Activated B cell treated with CpG ODN at 0.5 μM for 24 hours (primary cell): ENCODE measurements around the gene RAB37. TPM values are rescaled to one million over a fixed set of nuclear protein-coding genes. Genes with fewer than 3 reads are reported as not detected.

ENCODE experiments used
- ATAC-seq: fragments of 200-7000 bp; cut with Tn5 transposase; one replicate; pipeline ENCODE4 v1.10.0; 2021; ENCODE audit warnings: low read depth, mild to moderate bottlenecking, moderate library complexity
- CTCF ChIA-PET: fragments of 350-600 bp; sonication (Branson Sonifier 250); formaldehyde crosslinking; loops from one replicate; lab custom pipeline; 2021; ENCODE audit warnings: antibody characterized with exemption; lab: Charles Lee
- POLR2A ChIA-PET: fragments of 350-600 bp; sonication (Branson Sonifier 250); formaldehyde crosslinking; loops from one replicate; lab custom pipeline; 2021; ENCODE audit warnings: antibody characterized with exemption; lab: Charles Lee
- DNase-seq: peaks from one replicate; pipeline ENCODE4 v3.0.0; 2022
- H3K27ac Mint-ChIP-seq: one replicate; pipeline ENCODE4 v1.8.0; 2020; ENCODE audit warnings: mixed read lengths
- H3K27me3 Mint-ChIP-seq: one replicate; pipeline ENCODE4 v1.8.0; 2021; ENCODE audit warnings: mixed read lengths
- H3K36me3 Mint-ChIP-seq: one replicate; pipeline ENCODE4 v1.8.0; 2021; ENCODE audit warnings: low read depth, mixed read lengths
- H3K4me1 Mint-ChIP-seq: one replicate; pipeline ENCODE4 v1.8.0; 2021; ENCODE audit warnings: mixed read lengths
- H3K4me3 Mint-ChIP-seq: one replicate; pipeline ENCODE4 v1.8.0; 2020; ENCODE audit warnings: mild to moderate bottlenecking, mixed read lengths
- H3K9me3 Mint-ChIP-seq: one replicate; pipeline ENCODE4 v1.8.0; 2020; ENCODE audit warnings: mixed read lengths
- CTCF ChIP-seq: fragments of 200-600 bp; IDR thresholded peaks from one replicate; pipeline ENCODE4 v1.8.0; 2022; ENCODE audit warnings: antibody characterized with exemption, mild to moderate bottlenecking
- intact Hi-C: fragments of 100-400 bp; cut with micrococcal nuclease; formaldehyde crosslinking; loops from one replicate; pipeline ENCODE4 v1.15.1; 2024
- total RNA-seq: library from RNA; stranded (reverse); gene quantifications from 2 replicates; pipeline ENCODE4 v1.2.3, GENCODE V29; 2022

Gene RAB37
- total RNA-seq, 1 donor from 2014 or later, result 11.1 TPM

GRCh38 chr17:74770498-74771318 is 33.7 kb downstream of the RAB37 start:
- H3K4me1 Mint-ChIP-seq, result peaks cover 18% of the 10 kb centered on the region
- CTCF ChIA-PET, result interaction anchor here (0.7 to 3.5 kb wide), 13 partner anchors 10 to 204 kb away, joined by 3 to 70 read pairs (median 5); partner anchors contain the start of genes CD300H, FDXR and RAB37

GRCh38 chr17:74771319-74771914 is 34.4 kb downstream of the RAB37 start:
- H3K27me3 Mint-ChIP-seq, result no peaks in the 10 kb centered on the region
- intact Hi-C loops, result no loop called here
- ChIA-PET POLR2A (interaction anchor here (0.9 to 1.1 kb wide), 4 partner anchors 8 to 34 kb away, joined by 3 to 6 read pairs (median 4); no protein-coding TSS in a partner anchor), CTCF (interaction anchor here (0.7 to 3.5 kb wide), 13 partner anchors 9 to 205 kb away, joined by 3 to 70 read pairs (median 5); partner anchors contain the start of genes CD300H, FDXR and RAB37)
- no peak for TF ChIP-seq CTCF
- H3K27ac Mint-ChIP-seq, result no peak overlapping the region
- DNase-seq (no peak), ATAC-seq (no peak)
- peaks cover 72% of the 10 kb centered on the region for H3K36me3 Mint-ChIP-seq
- peaks cover 25% of the 10 kb centered on the region for H3K4me1 Mint-ChIP-seq
- no peak overlapping the region for H3K4me3 Mint-ChIP-seq
- H3K9me3 Mint-ChIP-seq, result no peaks in the 10 kb centered on the region

More at GRCh38 chr17:74770498-74771318, 33.7 kb downstream of the RAB37 start:
- POLR2A ChIA-PET, result interaction anchor here (0.6 to 1.1 kb wide), 6 partner anchors 9 to 113 kb away, joined by 3 to 7 read pairs (median 4); no protein-coding TSS in a partner anchor
- Mint-ChIP-seq H3K27ac (peak overlapping the region; percentile 46), H3K27me3 (no peaks in the 10 kb centered on the region), H3K36me3 (peaks cover 71% of the 10 kb centered on the region), H3K4me3 (no peak overlapping the region), H3K9me3 (no peaks in the 10 kb centered on the region)
- no peak for TF ChIP-seq CTCF
- ATAC-seq (peak; percentile 97), DNase-seq (peak; percentile 57)
- intact Hi-C loops, result loop anchor here (1.0 kb wide), 3 partner anchors 21 to 113 kb away; no protein-coding TSS in a partner anchor

GRCh38 chr17:74772053-74772452 is 35.0 kb downstream of the RAB37 start:
- Mint-ChIP-seq H3K27ac (no peak overlapping the region), H3K4me1 (peaks cover 29% of the 10 kb centered on the region), H3K4me3 (no peak overlapping the region), H3K36me3 (peaks cover 69% of the 10 kb centered on the region), H3K27me3 (no peaks in the 10 kb centered on the region), H3K9me3 (no peaks in the 10 kb centered on the region)
- ChIA-PET CTCF (interaction anchor here (1.7 to 3.5 kb wide), 4 partner anchors 22 to 115 kb away, joined by 14 to 70 read pairs (median 34); partner anchors contain the start of gene RAB37), POLR2A (no interaction called here)
- TF ChIP-seq CTCF, result no peak
- intact Hi-C loops, result no loop called here
- DNase-seq (no peak), ATAC-seq (no peak)

- Mint-ChIP-seq H3K4me3 (no peak overlapping the region), H3K36me3 (peaks cover 60% of the 10 kb centered on the region), H3K9me3 (no peaks in the 10 kb centered on the region), H3K4me1 (peaks cover 40% of the 10 kb centered on the region), H3K27me3 (no peaks in the 10 kb centered on the region), H3K27ac (no peak overlapping the region)
- DNase-seq (no peak), ATAC-seq (no peak)
- intact Hi-C loops, result no loop called here
- ChIA-PET POLR2A (no interaction called here), CTCF (interaction anchor here (1.0 to 2.2 kb wide), 4 partner anchors 28 to 116 kb away, joined by 3 to 7 read pairs (median 5); no protein-coding TSS in a partner anchor)
- TF ChIP-seq CTCF, result no peak
Measured at GRCh38 chr17:74773414-74773813, 36.4 kb downstream of the RAB37 start.
